ENCODE results near the gene ERO1A. TPM values are rescaled to one million over a fixed set of nuclear protein-coding genes. Genes with fewer than 3 reads are reported as not detected.

ERO1A gene
- total RNA-seq, 1 experiment from 2014 or later = 118 TPM

DNA sequence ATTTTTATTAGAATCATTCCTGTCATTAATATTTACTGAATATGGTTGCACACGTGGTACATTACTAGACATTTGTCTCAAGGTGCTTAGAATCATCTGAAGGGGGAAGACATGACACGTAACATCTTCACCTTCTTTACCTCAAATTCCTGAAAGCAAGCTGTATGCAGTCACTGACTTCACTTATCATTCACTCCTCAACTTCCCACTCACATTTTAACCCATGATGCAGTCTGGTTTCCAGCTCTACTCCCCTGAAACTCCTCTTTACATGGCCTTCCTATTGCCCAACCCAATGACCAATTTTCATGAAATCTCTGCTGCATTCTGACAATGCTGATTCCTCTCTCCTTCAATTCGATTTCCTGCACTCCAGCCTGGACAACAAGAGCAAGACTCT, 5.9 kb upstream of the ERO1A start:
- ATAC-seq (peak; percentile 16), DNase-seq (ENCODE audit: low read depth, low spot score) (no peak)
- peak overlapping the region; percentile 27 for H2AFZ ChIP-seq (ENCODE audit: low read depth, low read length, poor library complexity, severe bottlenecking)
- no peaks in the 10 kb centered on the region for H3K79me2 ChIP-seq (ENCODE audit: insufficient read depth, low read length)
- H3K4me1 ChIP-seq (ENCODE audit: control insufficient read depth in 1 of 2, insufficient read depth in 2 of 2, low read length in 2 of 2) = peaks cover 19 to 37% of the 10 kb centered on the region in 2 experiments
- CTCF ChIA-PET = no interaction called here
- RAD21 ChIA-PET (ENCODE audit: low non-redundant PET in 1 of 2, low total read pairs in 2 of 2, uncharacterized antibody in 2 of 2, unreplicated experiment in 2 of 2) = no interaction called here
- H4K20me1 ChIP-seq (ENCODE audit: insufficient read depth) = no peaks in the 10 kb centered on the region
- 0 out of 2 replicates have a peak, but pooled peaks have one; percentile 4 for TF ChIP-seq SIN3A (IDR thresholded peaks at IDR 0.05; ENCODE audit: low read depth)
- no peak for TF ChIP-seq FOSL1 (IDR thresholded peaks at IDR 0.05; ENCODE audit: low read depth)
- no peak overlapping the region for H3K4me3 ChIP-seq (replicated peaks in 1 of 2; ENCODE audit: low read depth in 1 of 2, low read length in 2 of 2)
- peak overlapping the region; percentile 44; the same call in 1 of the 2 replicates for H3K27ac ChIP-seq (ENCODE audit: low read depth, low read length)
- no peaks in the 10 kb centered on the region for H3K9me2 ChIP-seq (ENCODE audit: insufficient read depth)
- no peaks in the 10 kb centered on the region for H3K9me3 ChIP-seq (ENCODE audit: control insufficient read depth in 1 of 2, insufficient read depth in 1 of 2, low read depth in 1 of 2, low read length in 2 of 2)
- H3K9ac ChIP-seq (ENCODE audit: low read length) = peak overlapping the region; percentile 8
- peak overlapping the region; percentile 53 for H3K4me2 ChIP-seq (ENCODE audit: low read length)
- H3K36me3 ChIP-seq (ENCODE audit: control insufficient read depth in 1 of 2, insufficient read depth in 2 of 2, low read length in 2 of 2) = no peaks in the 10 kb centered on the region
- H3K27me3 ChIP-seq (ENCODE audit: insufficient read depth, low read length) = no peaks in the 10 kb centered on the region
- POLR2A ChIA-PET = no interaction called here
- intact Hi-C loops (cut with micrococcal nuclease) = loop anchor here (10.0 kb wide), 1 partner anchor 146 kb away; the partner anchor contains the start of genes GPR137C and TXNDC16
- no TSS peak for BruUV-seq (replicated peaks)

DNA sequence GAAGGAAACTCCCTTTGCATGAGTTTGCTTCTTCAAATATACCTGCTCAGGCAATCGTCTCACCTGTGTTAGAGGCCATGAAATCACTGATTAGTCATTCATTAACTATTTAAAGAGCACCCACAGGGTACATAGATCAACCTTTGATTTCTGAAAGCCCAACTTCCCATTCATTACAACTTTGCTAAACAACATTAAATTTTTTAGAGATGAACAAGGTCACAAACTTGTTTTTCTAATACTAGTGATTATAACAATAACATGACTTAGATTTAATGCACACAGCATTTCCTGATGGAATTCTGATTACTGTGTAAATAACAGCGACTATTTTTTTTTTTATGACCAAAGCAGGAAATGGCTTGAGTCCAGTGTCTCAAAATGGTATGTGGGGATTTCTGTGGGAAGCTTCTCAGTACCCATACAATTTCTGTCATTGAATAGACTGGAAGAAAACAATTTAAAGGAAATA, 5.4 kb upstream of the ERO1A start:
- Histone ChIP-seq H2AFZ (ENCODE audit: low read depth, low read length, poor library complexity, severe bottlenecking) (peak overlapping the region; percentile 27), H3K36me3 (ENCODE audit: control insufficient read depth in 1 of 2, insufficient read depth in 2 of 2, low read length in 2 of 2) (no peaks in the 10 kb centered on the region), H3K4me1 (ENCODE audit: control insufficient read depth in 1 of 2, insufficient read depth in 2 of 2, low read length in 2 of 2) (peaks cover 19 to 38% of the 10 kb centered on the region in 2 experiments), H3K27ac (ENCODE audit: low read depth, low read length) (peak overlapping the region; percentile 44; the same call in 1 of the 2 replicates), H3K27me3 (ENCODE audit: insufficient read depth, low read length) (no peaks in the 10 kb centered on the region), H3K9me3 (ENCODE audit: control insufficient read depth in 1 of 2, insufficient read depth in 1 of 2, low read depth in 1 of 2, low read length in 2 of 2) (no peaks in the 10 kb centered on the region), H3K79me2 (ENCODE audit: insufficient read depth, low read length) (no peaks in the 10 kb centered on the region), H3K4me2 (ENCODE audit: low read length) (peak overlapping the region; percentile 53), H4K20me1 (ENCODE audit: insufficient read depth) (no peaks in the 10 kb centered on the region), H3K9me2 (ENCODE audit: insufficient read depth) (no peaks in the 10 kb centered on the region), H3K4me3 (replicated peaks in 1 of 2; ENCODE audit: low read depth in 1 of 2, low read length in 2 of 2) (peak overlapping the region in 1 of 2 experiments; percentile 5; a peak in 1 of 4 replicates), H3K9ac (ENCODE audit: low read length) (peak overlapping the region; percentile 8)
- DNase-seq (ENCODE audit: low read depth, low spot score) = peak; percentile 66
- ChIA-PET RAD21 (ENCODE audit: low non-redundant PET in 1 of 2, low total read pairs in 2 of 2, uncharacterized antibody in 2 of 2, unreplicated experiment in 2 of 2) (no interaction called here), CTCF (no interaction called here), POLR2A (no interaction called here)
- intact Hi-C loops (cut with micrococcal nuclease) = loop anchor here (10.0 kb wide), 1 partner anchor 146 kb away; the partner anchor contains the start of genes GPR137C and TXNDC16
- TF ChIP-seq, protein P1, sequence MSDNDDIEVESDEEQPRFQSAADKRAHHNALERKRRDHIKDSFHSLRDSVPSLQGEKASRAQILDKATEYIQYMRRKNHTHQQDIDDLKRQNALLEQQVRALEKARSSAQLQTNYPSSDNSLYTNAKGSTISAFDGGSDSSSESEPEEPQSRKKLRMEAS (IDR thresholded peaks at IDR 0.05) = peak; percentile 57
- peak; percentile 82 for TF ChIP-seq JUND (IDR thresholded peaks at IDR 0.05)
- peak; percentile 62 for TF ChIP-seq SP1 (IDR thresholded peaks at IDR 0.05; ENCODE audit: low read depth)
- no peak for TF ChIP-seq YY1 (IDR thresholded peaks at IDR 0.05; ENCODE audit: extremely low read depth, insufficient replicate concordance, low read depth, low read length)
- TF ChIP-seq, protein P2, sequence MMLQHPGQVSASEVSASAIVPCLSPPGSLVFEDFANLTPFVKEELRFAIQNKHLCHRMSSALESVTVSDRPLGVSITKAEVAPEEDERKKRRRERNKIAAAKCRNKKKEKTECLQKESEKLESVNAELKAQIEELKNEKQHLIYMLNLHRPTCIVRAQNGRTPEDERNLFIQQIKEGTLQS (IDR thresholded peaks at IDR 0.05) = no peak
- TF ChIP-seq CEBPB (IDR thresholded peaks at IDR 0.05; ENCODE audit: low read depth) = peak; percentile 60; the same call in 1 of the 2 replicates
- peak; percentile 87 for TF ChIP-seq FOSL1 (IDR thresholded peaks at IDR 0.05; ENCODE audit: low read depth)
- peak; percentile 34; the same call in 1 of the 2 replicates for TF ChIP-seq SIN3A (IDR thresholded peaks at IDR 0.05; ENCODE audit: low read depth)
- no peak for TF ChIP-seq SRF (IDR thresholded peaks at IDR 0.05; ENCODE audit: low read depth)
- TF ChIP-seq, protein P3, sequence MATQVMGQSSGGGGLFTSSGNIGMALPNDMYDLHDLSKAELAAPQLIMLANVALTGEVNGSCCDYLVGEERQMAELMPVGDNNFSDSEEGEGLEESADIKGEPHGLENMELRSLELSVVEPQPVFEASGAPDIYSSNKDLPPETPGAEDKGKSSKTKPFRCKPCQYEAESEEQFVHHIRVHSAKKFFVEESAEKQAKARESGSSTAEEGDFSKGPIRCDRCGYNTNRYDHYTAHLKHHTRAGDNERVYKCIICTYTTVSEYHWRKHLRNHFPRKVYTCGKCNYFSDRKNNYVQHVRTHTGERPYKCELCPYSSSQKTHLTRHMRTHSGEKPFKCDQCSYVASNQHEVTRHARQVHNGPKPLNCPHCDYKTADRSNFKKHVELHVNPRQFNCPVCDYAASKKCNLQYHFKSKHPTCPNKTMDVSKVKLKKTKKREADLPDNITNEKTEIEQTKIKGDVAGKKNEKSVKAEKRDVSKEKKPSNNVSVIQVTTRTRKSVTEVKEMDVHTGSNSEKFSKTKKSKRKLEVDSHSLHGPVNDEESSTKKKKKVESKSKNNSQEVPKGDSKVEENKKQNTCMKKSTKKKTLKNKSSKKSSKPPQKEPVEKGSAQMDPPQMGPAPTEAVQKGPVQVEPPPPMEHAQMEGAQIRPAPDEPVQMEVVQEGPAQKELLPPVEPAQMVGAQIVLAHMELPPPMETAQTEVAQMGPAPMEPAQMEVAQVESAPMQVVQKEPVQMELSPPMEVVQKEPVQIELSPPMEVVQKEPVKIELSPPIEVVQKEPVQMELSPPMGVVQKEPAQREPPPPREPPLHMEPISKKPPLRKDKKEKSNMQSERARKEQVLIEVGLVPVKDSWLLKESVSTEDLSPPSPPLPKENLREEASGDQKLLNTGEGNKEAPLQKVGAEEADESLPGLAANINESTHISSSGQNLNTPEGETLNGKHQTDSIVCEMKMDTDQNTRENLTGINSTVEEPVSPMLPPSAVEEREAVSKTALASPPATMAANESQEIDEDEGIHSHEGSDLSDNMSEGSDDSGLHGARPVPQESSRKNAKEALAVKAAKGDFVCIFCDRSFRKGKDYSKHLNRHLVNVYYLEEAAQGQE (IDR thresholded peaks at IDR 0.05; ENCODE audit: low read depth) = no peak
- TF ChIP-seq, protein P4, sequence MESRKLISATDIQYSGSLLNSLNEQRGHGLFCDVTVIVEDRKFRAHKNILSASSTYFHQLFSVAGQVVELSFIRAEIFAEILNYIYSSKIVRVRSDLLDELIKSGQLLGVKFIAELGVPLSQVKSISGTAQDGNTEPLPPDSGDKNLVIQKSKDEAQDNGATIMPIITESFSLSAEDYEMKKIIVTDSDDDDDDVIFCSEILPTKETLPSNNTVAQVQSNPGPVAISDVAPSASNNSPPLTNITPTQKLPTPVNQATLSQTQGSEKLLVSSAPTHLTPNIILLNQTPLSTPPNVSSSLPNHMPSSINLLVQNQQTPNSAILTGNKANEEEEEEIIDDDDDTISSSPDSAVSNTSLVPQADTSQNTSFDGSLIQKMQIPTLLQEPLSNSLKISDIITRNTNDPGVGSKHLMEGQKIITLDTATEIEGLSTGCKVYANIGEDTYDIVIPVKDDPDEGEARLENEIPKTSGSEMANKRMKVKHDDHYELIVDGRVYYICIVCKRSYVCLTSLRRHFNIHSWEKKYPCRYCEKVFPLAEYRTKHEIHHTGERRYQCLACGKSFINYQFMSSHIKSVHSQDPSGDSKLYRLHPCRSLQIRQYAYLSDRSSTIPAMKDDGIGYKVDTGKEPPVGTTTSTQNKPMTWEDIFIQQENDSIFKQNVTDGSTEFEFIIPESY (IDR thresholded peaks at IDR 0.05; ENCODE audit: extremely low read depth, insufficient replicate concordance, low read length) = no peak
- TF ChIP-seq CBX3 (IDR thresholded peaks at IDR 0.05; ENCODE audit: low read depth) = peak; percentile 42; the same call in 1 of the 2 replicates
- TF ChIP-seq POLR2AphosphoS5 (IDR thresholded peaks at IDR 0.05; ENCODE audit: low read depth, low read length) = peak; percentile 30; the same call in 1 of the 2 replicates
- peak; percentile 44 for ATAC-seq
- no TSS peak for BruUV-seq (replicated peaks)
